IMR-90 (cell line): ENCODE measurements around the gene OR14J1.

Source experiments
- BHLHE40 ChIP-seq: fragments of 150-350 bp; IDR thresholded peaks from 2 replicates; pipeline ENCODE4 v1.6.1; 2016; ENCODE audit warnings: mild to moderate bottlenecking, low read depth, low read length
- CTCF ChIP-seq: conservative IDR thresholded peaks from 2 replicates; pipeline ENCODE4 v1.5.1; 2012; ENCODE audit warnings: mild to moderate bottlenecking, low read depth, low read length, improper control_type of control experiment
- MXI1 ChIP-seq: IDR thresholded peaks from 2 replicates; pipeline ENCODE4 v1.6.1; 2012; ENCODE audit warnings: low read depth, mild to moderate bottlenecking, low read length, moderate library complexity, borderline replicate concordance
- NFE2L2 ChIP-seq: fragments of 150-350 bp; IDR thresholded peaks from 2 replicates; pipeline ENCODE4 v1.6.1; 2016; ENCODE audit warnings: low read depth, mild to moderate bottlenecking, low read length
- POLR2A ChIP-seq: IDR thresholded peaks from 2 replicates; pipeline ENCODE4 v1.6.1; 2012; ENCODE audit warnings: mild to moderate bottlenecking, low read depth, low read length
- RAD21 ChIP-seq: IDR thresholded peaks from 2 replicates; pipeline ENCODE4 v1.6.1; 2012; ENCODE audit warnings: low read length, improper control_type of control experiment
- RCOR1 ChIP-seq: IDR thresholded peaks from 2 replicates; pipeline ENCODE4 v1.6.1; 2012; ENCODE audit warnings: mild to moderate bottlenecking, low read length, improper control_type of control experiment; ENCODE audit not compliant: insufficient replicate concordance
- RFX5 ChIP-seq: IDR thresholded peaks from 2 replicates; pipeline ENCODE4 v1.8.0; 2012; ENCODE audit warnings: low read depth, mild to moderate bottlenecking, low read length, moderate library complexity
- TF ChIP-seq, protein P1 (sequence below): fragments of 150-350 bp; IDR thresholded peaks from 2 replicates; pipeline ENCODE4 v1.6.1; 2017; ENCODE audit warnings: mild to moderate bottlenecking, antibody characterized with exemption, low read length, low read depth

GRCh38 chr6:29345380-29345779, 43.9 kb downstream of the OR14J1 start:
- no peak for TF ChIP-seq POLR2A
- TF ChIP-seq CTCF = no peak
- no peak for TF ChIP-seq RAD21
- no peak for TF ChIP-seq RFX5
- no peak for TF ChIP-seq RCOR1
- TF ChIP-seq MXI1 = no peak
- TF ChIP-seq, protein P1, sequence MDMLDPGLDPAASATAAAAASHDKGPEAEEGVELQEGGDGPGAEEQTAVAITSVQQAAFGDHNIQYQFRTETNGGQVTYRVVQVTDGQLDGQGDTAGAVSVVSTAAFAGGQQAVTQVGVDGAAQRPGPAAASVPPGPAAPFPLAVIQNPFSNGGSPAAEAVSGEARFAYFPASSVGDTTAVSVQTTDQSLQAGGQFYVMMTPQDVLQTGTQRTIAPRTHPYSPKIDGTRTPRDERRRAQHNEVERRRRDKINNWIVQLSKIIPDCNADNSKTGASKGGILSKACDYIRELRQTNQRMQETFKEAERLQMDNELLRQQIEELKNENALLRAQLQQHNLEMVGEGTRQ = no peak
- no peak for TF ChIP-seq BHLHE40
- no peak for TF ChIP-seq NFE2L2
